Ishikawa (cell line): ENCODE data around the gene SATB2.

ENCODE experiments used
- CEBPB ChIP-seq: IDR thresholded peaks from 2 replicates; pipeline ENCODE4 v1.6.1; 2012
- CREB1 ChIP-seq: IDR thresholded peaks from 2 replicates; pipeline ENCODE4 v1.6.1; 2012; ENCODE audit warnings: low read depth
- EGR1 ChIP-seq: IDR thresholded peaks from 2 replicates; pipeline ENCODE4 v1.6.1; 2012
- EP300 ChIP-seq: IDR thresholded peaks from 2 replicates; pipeline ENCODE4 v1.6.1; 2012; ENCODE audit warnings: borderline replicate concordance
- FOXM1 ChIP-seq: IDR thresholded peaks from 2 replicates; pipeline ENCODE4 v1.6.1; 2012; ENCODE audit warnings: low read depth, borderline replicate concordance
- MAX ChIP-seq: IDR thresholded peaks from 2 replicates; pipeline ENCODE4 v1.6.1; 2012
- NFIC ChIP-seq: IDR thresholded peaks from 2 replicates; pipeline ENCODE4 v1.6.1; 2012
- RAD21 ChIP-seq: IDR thresholded peaks from 2 replicates; pipeline ENCODE4 v1.6.1; 2012; ENCODE audit warnings: low read depth
- REST ChIP-seq: IDR thresholded peaks from 2 replicates; pipeline ENCODE4 v1.6.1; 2012; ENCODE audit warnings: low read depth, mild to moderate bottlenecking
- TAF1 ChIP-seq: IDR thresholded peaks from 2 replicates; pipeline ENCODE4 v1.6.1; 2012; ENCODE audit warnings: low read depth, mild to moderate bottlenecking
- TCF12 ChIP-seq: IDR thresholded peaks from 2 replicates; pipeline ENCODE4 v1.6.1; 2012; ENCODE audit warnings: low read depth
- TEAD4 ChIP-seq: IDR thresholded peaks from 2 replicates; pipeline ENCODE4 v1.6.1; 2012
- USF1 ChIP-seq: IDR thresholded peaks from 2 replicates; pipeline ENCODE4 v1.6.1; 2012
- YY1 ChIP-seq: IDR thresholded peaks from 2 replicates; pipeline ENCODE4 v1.6.1; 2012; ENCODE audit warnings: low read depth
- ZBTB7A ChIP-seq: IDR thresholded peaks from 2 replicates; pipeline ENCODE4 v1.6.1; 2012; ENCODE audit warnings: low read depth

The SATB2 gene

GRCh38 chr2:199329466-199329865 lies 128.3 kb downstream of the SATB2 start:
- TF ChIP-seq FOXM1 (no peak), TCF12 (no peak), YY1 (no peak), USF1 (no peak), EGR1 (no peak), EP300 (no peak)

- TF ChIP-seq REST (no peak), USF1 (no peak), TAF1 (no peak), CEBPB (no peak), NFIC (no peak), YY1 (no peak), MAX (no peak), TCF12 (no peak), TEAD4 (no peak), ZBTB7A (no peak)
Measured at GRCh38 chr2:199329031-199329430, 128.7 kb downstream of the SATB2 start.

- TF ChIP-seq TCF12 = no peak
- no peak for TF ChIP-seq EP300
- no peak for TF ChIP-seq TAF1
- no peak for TF ChIP-seq USF1
- TF ChIP-seq EGR1 = no peak
- no peak for TF ChIP-seq FOXM1
- TF ChIP-seq CREB1 = no peak
- TF ChIP-seq RAD21 = no peak
- TF ChIP-seq REST = no peak
- no peak for TF ChIP-seq TEAD4
- no peak for TF ChIP-seq CEBPB
- TF ChIP-seq YY1 = no peak
- TF ChIP-seq NFIC = no peak
- no peak for TF ChIP-seq MAX
- no peak for TF ChIP-seq ZBTB7A
Measured at GRCh38 chr2:199325881-199326280, 131.9 kb downstream of the SATB2 start.

GRCh38 chr2:199322151-199322550 lies 135.6 kb downstream of the SATB2 start:
- TF ChIP-seq NFIC = no peak
- TF ChIP-seq CREB1 = no peak
- no peak for TF ChIP-seq CEBPB
- TF ChIP-seq EP300 = no peak

GRCh38 chr2:199317646-199318045 lies 140.1 kb downstream of the SATB2 start:
- no peak for TF ChIP-seq CREB1
- TF ChIP-seq USF1 = no peak
- no peak for TF ChIP-seq TAF1

- TF ChIP-seq MAX (no peak), FOXM1 (no peak), TAF1 (no peak), RAD21 (no peak), NFIC (no peak), EGR1 (no peak)
Measured at GRCh38 chr2:199316851-199317250, 140.9 kb downstream of the SATB2 start.
